HG02610 (cell line): ENCODE measurements around the gene H1-8.
"Not testable (repeated sequence)": the region's sequence is repeated elsewhere in the genome, so short reads cannot be mapped to it uniquely, and the experiment has no call there.

Source experiments
- ATAC-seq: cut with Tn5 transposase; IDR thresholded peaks from one replicate; pipeline ENCODE4 v1.9.1; 2021; ENCODE audit warnings: mild to moderate bottlenecking, moderate library complexity; ENCODE audit not compliant: unreplicated experiment

The H1-8 gene, protein sequence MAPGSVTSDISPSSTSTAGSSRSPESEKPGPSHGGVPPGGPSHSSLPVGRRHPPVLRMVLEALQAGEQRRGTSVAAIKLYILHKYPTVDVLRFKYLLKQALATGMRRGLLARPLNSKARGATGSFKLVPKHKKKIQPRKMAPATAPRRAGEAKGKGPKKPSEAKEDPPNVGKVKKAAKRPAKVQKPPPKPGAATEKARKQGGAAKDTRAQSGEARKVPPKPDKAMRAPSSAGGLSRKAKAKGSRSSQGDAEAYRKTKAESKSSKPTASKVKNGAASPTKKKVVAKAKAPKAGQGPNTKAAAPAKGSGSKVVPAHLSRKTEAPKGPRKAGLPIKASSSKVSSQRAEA

GRCh38 chr3:129543156-129543790, at the start of gene H1-8:
Gene H1-8 (plus strand): TSS chr3:129543175. CDS start chr3:129543219, 44 bp downstream.
- no peak for ATAC-seq

DNA sequence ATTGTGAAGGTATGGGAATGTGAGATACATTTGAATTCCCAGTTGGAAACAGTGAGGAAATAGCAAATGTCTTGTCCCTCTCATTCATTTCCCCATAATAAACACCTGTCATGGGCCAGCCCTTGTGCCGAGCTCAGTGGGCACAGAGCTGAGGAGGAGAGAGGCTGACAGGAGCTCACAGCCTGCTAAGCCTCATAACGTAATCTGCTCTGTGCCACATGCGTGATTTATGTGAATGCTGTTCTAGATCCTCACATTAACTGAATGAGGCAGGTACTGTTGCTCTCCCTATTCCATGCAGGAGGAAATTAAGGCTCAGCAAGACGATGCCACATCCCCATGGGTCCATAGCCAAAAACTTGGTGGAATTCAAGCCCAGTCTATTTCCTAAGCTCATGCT, 49.8 kb upstream of the H1-8 start:
- no peak for ATAC-seq

DNA sequence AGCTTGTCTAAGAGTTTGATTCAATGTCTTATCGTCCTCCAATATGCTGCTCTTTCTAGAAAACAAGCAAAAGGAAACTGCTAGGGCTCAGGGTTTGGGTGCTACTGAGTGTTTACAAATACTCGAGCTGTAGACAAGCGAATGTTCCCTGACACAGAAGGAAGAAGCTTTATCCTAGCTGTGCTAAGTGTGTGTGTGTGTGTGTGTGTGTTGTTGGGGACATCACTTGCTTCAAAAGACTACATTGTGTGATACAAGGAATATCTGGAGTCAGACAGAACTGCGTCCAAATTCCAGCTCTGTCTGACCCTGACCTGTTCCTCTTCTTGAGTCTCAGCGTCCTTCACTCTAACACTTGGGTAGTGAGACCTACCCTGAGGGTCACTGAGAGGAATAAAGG, 48.5 kb upstream of the H1-8 start:
- ATAC-seq: not testable (repeated sequence)

DNA sequence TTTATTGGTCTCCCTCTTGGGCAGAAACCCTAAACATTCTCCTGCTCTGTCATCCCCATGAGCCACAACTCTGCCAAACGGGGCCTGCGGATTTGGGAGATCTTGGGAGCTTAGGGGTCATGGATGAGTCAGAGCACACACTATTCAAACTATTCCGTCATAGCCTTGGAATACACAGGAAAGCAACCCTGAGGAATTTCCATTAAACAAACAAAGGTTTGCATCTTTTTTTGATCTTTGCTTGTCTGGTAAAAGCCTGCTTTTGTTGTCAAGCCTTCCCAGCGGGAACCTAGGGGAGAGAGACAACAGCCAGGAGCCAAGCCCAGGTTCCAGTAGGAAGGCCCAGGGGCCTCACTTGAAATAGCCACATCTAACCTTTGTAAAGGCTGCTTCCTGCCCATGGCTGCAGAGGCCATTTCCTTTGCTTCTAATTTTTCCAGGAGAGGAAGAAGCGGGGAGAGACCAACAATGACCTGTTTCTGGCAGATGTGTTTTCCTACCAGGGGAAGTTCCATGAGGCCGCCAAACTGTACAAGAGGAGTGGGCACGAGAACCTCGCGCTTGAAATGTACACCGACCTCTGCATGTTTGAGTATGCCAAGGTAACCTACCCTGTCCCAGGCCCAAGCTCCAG, 47.9 kb upstream of the H1-8 start:
- not testable (repeated sequence) for ATAC-seq

GRCh38 chr3:129497876-129498275, 45.1 kb upstream of the H1-8 start:
- ATAC-seq: not testable (repeated sequence)

DNA sequence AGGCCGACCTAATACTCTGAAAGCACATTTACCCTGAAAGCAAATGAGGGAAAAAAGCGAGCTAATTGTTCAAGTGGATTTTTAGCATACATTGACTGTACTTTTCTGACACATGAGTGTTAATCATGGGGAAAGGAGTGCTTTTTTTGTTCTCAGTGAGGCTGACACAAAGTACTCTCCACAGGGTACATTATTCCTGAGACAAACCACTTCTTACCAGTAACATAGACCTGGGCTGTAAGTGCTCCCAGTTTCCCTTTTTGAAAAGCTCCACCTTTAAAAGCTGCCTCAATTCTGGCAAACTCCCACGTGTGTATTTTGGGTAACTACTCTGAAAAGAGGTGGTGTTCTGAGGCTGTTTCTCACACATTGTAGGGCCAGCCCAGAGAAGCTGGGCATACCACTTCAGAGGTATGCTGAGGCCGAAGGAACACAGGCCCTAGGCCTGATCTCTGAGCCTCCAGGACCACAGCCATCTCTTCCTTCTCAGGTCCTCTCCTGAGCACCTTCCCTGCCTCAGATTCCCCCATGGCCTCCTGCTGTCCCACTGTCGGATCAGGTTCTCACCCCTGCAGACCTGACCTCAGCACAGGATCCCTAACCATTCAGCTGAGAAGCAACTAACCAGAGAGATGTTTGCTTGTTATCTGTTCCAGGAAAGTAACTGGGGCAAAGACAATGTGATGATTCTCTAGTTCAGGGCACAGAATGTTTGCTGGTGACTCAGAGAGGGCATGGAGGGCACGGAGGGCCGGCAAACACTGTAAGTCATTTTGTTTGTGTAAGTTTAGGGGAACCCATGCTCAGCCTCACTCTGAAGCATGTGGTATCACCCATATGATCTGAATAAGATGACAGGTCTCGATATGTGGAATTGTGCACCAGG, 44.1 kb upstream of the H1-8 start:
- ATAC-seq: not testable (repeated sequence)

GRCh38 chr3:129499604-129500333, 43.2 kb upstream of the H1-8 start:
- not testable (repeated sequence) for ATAC-seq

- no peak for ATAC-seq
Observed at GRCh38 chr3:129500334-129500658, 42.7 kb upstream of the H1-8 start.

DNA sequence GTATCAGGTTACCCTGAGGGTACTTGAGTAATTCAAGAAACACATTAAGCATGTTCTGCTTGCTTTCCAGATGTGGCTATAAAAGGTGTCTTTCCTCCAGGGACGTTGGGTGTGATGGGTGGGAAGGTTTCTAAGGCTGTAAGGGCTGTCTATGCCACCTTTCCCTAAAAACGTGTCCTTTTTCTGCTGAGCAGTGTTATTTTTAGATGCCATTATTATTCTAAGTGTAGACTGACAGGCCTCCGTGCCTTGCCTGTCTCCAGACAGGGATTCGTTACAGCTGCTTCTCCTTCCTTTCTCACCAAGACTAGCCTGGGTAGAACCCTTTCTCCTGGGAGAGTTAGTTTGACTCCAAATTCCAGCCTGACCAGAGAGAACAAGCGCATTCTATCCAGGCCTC, 41.3 kb upstream of the H1-8 start:
- ATAC-seq: no peak

DNA sequence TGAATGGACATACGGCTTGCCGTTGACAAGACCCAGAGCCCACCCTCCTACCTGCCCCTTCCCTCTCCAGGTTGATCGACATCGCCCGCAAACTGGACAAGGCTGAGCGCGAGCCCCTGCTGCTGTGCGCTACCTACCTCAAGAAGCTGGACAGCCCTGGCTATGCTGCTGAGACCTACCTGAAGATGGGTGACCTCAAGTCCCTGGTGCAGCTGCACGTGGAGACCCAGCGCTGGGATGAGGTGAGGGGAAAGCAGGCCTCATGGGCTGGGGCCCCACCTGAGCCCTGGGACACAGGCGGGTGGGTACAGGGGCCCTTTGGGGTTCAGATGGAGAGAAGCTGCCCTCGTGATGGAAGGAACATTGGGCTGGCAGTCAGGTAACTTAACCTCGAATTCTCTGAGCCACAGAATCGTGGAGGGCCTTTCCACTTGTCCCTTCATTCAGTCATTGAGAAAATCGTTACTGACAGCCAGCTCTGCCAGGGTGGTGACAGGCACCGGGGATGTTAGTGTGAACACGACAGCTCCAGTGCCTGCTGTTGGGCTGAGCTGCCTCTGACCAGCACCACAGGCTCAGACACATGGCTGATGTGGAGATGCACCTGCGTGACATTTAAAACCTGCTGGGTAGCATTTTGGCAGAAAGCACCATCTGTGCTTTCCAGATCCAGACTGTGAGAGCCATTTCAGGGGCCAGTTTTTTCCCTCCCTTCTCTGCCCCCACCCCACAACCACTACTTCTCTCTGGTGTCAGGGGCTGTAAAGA, 40.1 kb upstream of the H1-8 start:
- ATAC-seq: no peak

DNA sequence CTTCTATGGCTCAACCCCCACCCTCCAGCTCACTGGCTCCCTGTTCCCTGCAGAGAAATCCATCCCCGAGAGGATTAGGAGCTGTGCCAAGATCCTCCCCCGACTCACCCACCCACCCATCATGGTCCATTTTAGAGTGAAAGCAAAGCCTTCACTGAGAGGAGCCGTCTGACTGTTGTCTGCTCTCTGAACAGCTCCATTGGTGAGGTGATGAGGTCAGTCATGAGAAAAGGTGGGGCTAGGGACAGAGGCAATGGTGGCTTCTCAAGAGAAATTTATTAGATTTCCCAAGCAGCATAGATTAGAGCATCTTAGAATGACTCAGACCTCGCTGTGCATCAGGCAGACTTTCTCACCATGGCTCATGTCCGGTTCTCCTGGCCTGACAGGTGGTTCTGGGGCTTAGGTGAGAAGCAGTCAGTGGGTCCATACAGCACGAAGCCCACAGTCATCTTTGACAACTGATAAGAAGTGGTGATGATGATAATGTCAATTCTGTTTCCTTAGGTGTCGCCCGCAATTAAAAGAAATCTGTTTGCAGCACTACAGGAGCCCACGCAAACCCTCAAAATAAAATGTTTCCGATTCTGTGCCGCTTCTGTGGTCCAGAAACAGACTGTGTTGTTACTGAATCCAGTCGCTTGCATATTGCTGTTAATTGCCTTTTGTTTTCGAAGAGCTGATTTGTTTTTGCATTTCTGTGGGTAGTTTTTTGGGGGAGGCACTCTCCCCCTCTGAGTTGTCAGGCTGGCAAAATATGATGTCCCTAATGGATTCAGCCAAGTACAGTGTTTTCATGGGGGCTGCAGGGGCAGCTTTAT, 39.3 kb upstream of the H1-8 start:
- ATAC-seq: no peak

- no peak for ATAC-seq
Observed at GRCh38 chr3:129504471-129505100, 38.4 kb upstream of the H1-8 start.

GRCh38 chr3:129505341-129505740, 37.6 kb upstream of the H1-8 start:
- ATAC-seq: no peak

DNA sequence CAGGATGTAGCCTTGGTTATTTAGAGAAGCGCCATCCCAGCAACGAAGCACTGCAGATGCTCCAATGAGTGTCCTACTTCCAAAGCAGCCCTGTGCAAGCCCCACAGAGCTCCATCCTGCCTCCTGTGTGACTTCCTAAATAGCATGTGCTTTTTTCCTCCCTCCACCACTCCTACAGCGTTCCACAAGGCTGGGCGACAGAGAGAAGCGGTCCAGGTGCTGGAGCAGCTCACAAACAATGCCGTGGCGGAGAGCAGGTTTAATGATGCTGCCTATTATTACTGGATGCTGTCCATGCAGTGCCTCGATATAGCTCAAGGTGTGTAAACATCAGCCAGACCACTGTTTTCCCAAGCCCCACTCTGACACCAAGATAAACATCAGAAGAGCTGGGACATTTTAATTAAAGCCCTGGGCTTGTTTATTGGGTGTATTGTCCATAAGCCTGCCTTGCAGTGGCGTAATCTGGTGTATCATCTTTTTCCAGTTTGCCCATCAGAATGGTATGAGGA, 36.7 kb upstream of the H1-8 start:
- ATAC-seq: no peak

GRCh38 chr3:129507181-129507831, 35.7 kb upstream of the H1-8 start:
- ATAC-seq: no peak

DNA sequence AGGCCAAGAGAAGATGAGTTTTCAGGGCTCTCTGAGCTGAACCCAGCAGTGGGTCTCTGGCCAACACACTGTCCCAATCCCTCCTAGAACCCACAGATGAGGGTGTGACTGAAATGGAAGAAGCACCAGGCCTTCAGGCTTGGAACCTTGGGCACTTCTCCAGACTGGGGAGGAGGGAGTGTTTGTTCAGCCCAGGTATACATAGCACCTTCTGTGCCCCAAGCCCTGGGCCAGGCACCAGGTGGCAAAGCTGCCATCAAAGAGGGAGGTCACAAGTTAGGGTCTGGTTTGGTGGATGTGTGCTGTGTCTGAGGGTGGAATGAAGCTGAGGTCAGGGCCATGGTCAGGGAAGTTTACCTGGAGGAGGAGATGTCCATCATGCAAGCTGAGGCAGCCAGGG, 30.4 kb upstream of the H1-8 start:
- no peak for ATAC-seq

DNA sequence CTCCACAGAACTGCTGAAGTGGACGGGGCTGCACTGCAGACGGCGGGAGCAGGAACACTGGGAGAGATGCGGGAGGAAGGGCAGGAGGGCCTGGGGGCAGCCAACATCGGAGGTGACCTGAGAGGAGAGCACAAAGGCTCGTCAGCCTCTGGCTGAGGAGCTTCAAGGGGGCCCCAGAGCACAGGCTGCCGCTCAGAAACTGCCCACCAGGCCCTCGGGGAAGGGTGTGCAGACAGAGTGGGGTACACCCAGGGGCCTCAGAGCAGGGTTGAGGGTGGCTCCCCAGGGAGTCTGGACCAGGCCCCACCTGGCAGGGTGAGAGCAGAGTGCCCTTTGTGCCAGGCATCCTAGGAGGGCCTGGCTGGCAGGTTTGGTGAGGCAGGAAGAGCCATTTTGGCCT, 29.3 kb upstream of the H1-8 start:
- ATAC-seq: no peak

DNA sequence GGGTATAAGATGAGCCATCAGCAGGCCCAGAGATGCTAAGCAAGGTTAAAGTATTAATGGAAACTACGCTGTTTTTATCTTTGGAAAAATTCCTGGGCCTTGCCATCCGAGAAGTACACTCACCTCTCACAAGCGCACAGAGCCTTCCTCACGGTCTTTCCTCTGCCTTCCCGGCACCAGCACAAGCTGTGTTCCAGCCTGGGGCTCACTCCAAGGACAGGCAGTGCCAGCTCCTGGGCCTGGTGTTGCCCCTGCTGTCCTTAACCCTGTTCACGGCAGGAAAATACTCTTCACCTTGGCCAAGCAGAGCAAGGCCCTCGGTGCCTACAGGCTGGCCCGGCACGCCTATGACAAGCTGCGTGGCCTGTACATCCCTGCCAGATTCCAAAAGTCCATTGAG, 28.9 kb upstream of the H1-8 start:
- ATAC-seq: no peak
